ENCODE results near the gene RAB11FIP5. TPM values are rescaled to one million over a fixed set of nuclear protein-coding genes. Genes with fewer than 3 reads are reported as not detected.
"Not testable (repeated sequence)": the region's sequence is repeated elsewhere in the genome, so short reads cannot be mapped to it uniquely, and the experiment has no call there.

The RAB11FIP5 gene
- total and polyA plus RNA-seq, 9 of the 15 experiments (the other 6 are each of a cell fraction or from before 2014, with no cell fraction given), result 1.7 to 14.4 (median 6.4) TPM

DNA sequence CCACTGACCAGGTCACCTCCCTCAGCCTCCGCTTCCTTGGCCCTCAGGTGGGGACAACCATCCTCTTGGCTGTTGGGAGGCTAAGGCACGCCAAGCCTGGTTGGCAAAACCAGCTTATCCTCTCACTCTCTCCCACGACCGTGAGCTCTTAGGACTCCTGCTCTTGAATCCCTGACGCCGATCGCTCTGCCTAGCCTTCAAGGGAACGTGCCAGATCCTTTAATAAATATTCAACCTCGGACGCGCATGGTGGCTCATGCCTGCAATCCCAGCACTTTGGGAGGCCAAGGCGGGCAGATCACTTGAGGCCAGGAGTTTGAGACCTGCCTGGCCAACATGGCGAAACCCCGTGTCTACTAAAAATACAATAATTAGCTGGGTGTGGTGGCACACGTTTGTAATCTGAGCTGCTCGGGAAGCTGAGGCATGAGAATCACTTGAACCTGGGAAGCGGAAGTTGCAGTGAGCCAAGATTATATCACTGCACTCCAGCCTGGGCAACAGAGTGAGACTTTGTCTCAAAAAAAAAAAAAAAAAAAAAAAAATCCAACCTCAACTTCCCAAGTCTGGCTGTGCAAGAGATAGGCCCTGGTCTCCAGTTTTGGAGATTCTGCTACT, 19.0 kb downstream of the RAB11FIP5 start:
- CTCF ChIA-PET (ENCODE audit: low intra/inter-chr PET ratio); BruUV-seq (replicated peaks); H3K79me2 ChIP-seq (ENCODE audit: control insufficient read depth, insufficient read depth, low read length); H3K4me2 ChIP-seq (ENCODE audit: insufficient read depth, low read length); DNase-seq (ENCODE audit: extremely low read depth in 1 of 4, low spot score in 3 of 4); FAIRE-seq; ATAC-seq; H3K27me3 ChIP-seq (ENCODE audit: control insufficient read depth in 2 of 2, insufficient read depth in 2 of 2, low read length in 2 of 2); H3K4me1 ChIP-seq (replicated peaks in 1 of 2; ENCODE audit: control insufficient read depth in 2 of 2, insufficient read depth in 2 of 2, low read length in 2 of 2); H3K9ac ChIP-seq (ENCODE audit: insufficient read depth in 1 of 2, low read depth in 2 of 2, low read length in 2 of 2); intact Hi-C loops (cut with micrococcal nuclease); H3K9me1 ChIP-seq (ENCODE audit: control insufficient read depth, insufficient read depth, low read length); H3K4me3 ChIP-seq; H3K9me3 ChIP-seq (replicated peaks; ENCODE audit: control insufficient read depth, insufficient read depth, low read depth, low read length); H2AFZ ChIP-seq (ENCODE audit: low read depth, low read length); H3K36me3 ChIP-seq (ENCODE audit: control insufficient read depth, insufficient read depth, low read length); H3K27ac ChIP-seq (ENCODE audit: extremely low read depth, low read depth, low read length): not testable (repeated sequence)
- 64% methylated on average over 17 of the region's 17 CpGs for WGBS (ENCODE audit: insufficient coverage, low coverage, missing lambda C conversion rate)
- POLR2A ChIA-PET, result interaction anchor here (0.7 to 1.4 kb wide), 7 partner anchors 9 to 1643 kb away, joined by 3 to 5 read pairs (median 3); partner anchors contain the start of gene SFXN5
- H4K20me1 ChIP-seq (replicated peaks; ENCODE audit: control insufficient read depth, insufficient read depth, low read length), result peaks cover 46% of the 10 kb centered on the region
- in situ Hi-C loops (cut with MboI), result loop anchor here (5.0 kb wide), 1 partner anchor 64 kb away; no protein-coding TSS in a partner anchor

DNA sequence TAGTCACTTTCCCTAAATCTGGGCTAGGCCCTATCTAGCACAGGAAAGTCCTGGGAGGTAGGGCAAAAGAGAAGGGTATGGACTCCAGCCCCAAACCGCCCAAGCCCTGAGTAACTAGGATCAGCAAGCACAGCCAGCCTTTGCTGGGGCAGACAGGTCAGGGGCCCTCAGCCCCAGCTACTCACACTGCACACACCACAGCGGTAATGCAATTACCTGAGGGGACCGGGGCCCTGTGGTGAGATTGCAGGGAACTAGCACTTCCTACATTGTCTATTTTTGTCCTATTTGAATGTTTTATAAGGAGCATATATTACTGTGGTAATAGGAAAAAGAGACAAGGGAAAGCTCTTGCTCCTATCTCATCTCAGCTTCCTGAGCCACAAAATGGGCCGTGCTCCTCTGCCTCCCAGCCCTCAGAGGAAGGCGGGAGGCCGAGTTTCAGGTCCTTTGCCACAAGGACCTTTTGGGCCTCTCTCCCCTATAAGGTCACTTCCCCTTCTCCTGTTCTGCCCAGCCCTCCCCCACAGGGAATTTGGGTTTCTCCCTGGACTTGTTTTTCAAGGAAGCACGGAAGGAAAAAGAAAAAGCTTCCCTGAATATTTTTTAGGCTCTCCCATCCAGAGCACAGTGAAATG, 20.5 kb downstream of the RAB11FIP5 start:
- Histone ChIP-seq H2AFZ (ENCODE audit: low read depth, low read length) (no peak overlapping the region), H3K4me1 (replicated peaks in 1 of 2; ENCODE audit: control insufficient read depth in 2 of 2, insufficient read depth in 2 of 2, low read length in 2 of 2) (peaks cover 0 to 4% of the 10 kb centered on the region in 2 experiments; a peak in 3 of 5 replicates)

More for the DNA sequence above, 20.5 kb downstream of the RAB11FIP5 start:
- POLR2A ChIA-PET, result interaction anchor here (0.7 to 1.5 kb wide), 3 partner anchors 8 to 124 kb away, joined by 3 to 4 read pairs (median 4); no protein-coding TSS in a partner anchor
- Histone ChIP-seq H3K4me3 (no peak overlapping the region), H3K36me3 (ENCODE audit: control insufficient read depth, insufficient read depth, low read length) (peaks cover 6% of the 10 kb centered on the region; the same call in 1 of the 3 replicates), H3K4me2 (ENCODE audit: insufficient read depth, low read length) (no peak overlapping the region), H3K27ac (ENCODE audit: extremely low read depth, low read depth, low read length) (no peak overlapping the region), H3K9me1 (ENCODE audit: control insufficient read depth, insufficient read depth, low read length) (no peaks in the 10 kb centered on the region), H3K9me3 (replicated peaks; ENCODE audit: control insufficient read depth, insufficient read depth, low read depth, low read length) (no peaks in the 10 kb centered on the region), H3K79me2 (ENCODE audit: control insufficient read depth, insufficient read depth, low read length) (no peaks in the 10 kb centered on the region), H4K20me1 (replicated peaks; ENCODE audit: control insufficient read depth, insufficient read depth, low read length) (peaks cover 35% of the 10 kb centered on the region), H3K27me3 (ENCODE audit: control insufficient read depth in 2 of 2, insufficient read depth in 2 of 2, low read length in 2 of 2) (no peaks in the 10 kb centered on the region), H3K9ac (ENCODE audit: insufficient read depth in 1 of 2, low read depth in 2 of 2, low read length in 2 of 2) (peak overlapping the region in 1 of 2 experiments; percentile 44; a peak in 1 of 4 replicates)
- FAIRE-seq (no peak), DNase-seq (ENCODE audit: extremely low read depth in 1 of 4, low spot score in 3 of 4) (no peak), ATAC-seq (peak; percentile 51; the same call in 2 of the 3 replicates)
- in situ Hi-C loops (cut with MboI) (loop anchor here (5.0 kb wide), 1 partner anchor 65 kb away; no protein-coding TSS in a partner anchor), intact Hi-C loops (cut with micrococcal nuclease) (no loop called here)
- BruUV-seq (replicated peaks), result no TSS peak
- TF ChIP-seq EZH2 (IDR thresholded peaks at IDR 0.05; ENCODE audit: borderline replicate concordance, low read depth, low read length), result no peak
- no peak for TF ChIP-seq ZBTB7A (IDR thresholded peaks at IDR 0.05; ENCODE audit: borderline replicate concordance, control insufficient read depth, low read depth, low read length)
- TF ChIP-seq POLR2A (conservative IDR thresholded peaks at IDR 0.05), result no peak
- TF ChIP-seq SNRNP70 (optimal IDR thresholded peaks at IDR 0.05; ENCODE audit: low read depth, low read length), result no peak
- TF ChIP-seq FOXM1 (IDR thresholded peaks at IDR 0.05; ENCODE audit: low read depth), result no peak
- TF ChIP-seq FOXM1 (CRISPR knock-in tag; IDR thresholded peaks at IDR 0.05; ENCODE audit: low read depth), result no peak
- TF ChIP-seq KAT8 (IDR thresholded peaks at IDR 0.05; ENCODE audit: low read depth), result no peak
- WGBS (ENCODE audit: insufficient coverage, low coverage, missing lambda C conversion rate), result 10% methylated on average over 7 of the region's 7 CpGs
- CTCF ChIA-PET (ENCODE audit: low intra/inter-chr PET ratio), result no interaction called here
